GM19351 (cell line): ENCODE measurements around the gene GNAS.

Source experiments
- ATAC-seq: cut with Tn5 transposase; IDR thresholded peaks from one replicate; pipeline ENCODE4 v1.9.1; 2021; ENCODE audit warnings: mild to moderate bottlenecking, moderate library complexity; ENCODE audit not compliant: unreplicated experiment

Gene GNAS

DNA sequence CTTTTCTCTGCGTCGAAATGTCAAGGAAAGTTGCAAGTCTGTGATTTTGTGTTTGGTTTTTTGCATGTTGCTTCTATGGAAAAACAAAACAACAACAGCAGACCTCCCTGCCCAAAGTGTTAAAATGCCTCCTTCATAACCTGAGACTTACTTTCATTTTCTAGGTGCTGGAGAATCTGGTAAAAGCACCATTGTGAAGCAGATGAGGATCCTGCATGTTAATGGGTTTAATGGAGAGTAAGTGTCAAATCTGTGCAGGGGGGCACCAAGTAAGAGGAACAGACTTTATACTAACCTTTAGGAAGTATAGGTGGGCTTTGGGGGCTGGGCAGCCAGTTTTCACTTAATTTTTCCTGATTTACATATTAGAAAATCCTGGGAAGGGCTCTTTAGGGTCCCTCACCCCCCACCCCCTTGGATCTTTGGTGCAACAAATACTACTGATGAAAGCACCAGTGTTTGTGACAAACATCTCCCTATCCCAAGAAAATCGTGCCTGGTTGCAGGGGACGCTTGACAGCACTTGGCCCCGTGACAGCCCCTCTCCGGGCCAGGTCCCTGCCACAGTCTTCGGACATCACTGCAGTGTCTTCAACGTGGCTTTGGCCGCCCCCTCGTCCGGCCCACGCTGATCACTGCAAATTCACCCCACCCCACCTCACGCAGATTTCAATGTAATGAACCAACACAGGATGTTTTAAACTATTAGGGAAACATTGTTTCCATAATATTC lies 43.1 kb downstream of the GNAS start:
- ATAC-seq, result no peak

DNA sequence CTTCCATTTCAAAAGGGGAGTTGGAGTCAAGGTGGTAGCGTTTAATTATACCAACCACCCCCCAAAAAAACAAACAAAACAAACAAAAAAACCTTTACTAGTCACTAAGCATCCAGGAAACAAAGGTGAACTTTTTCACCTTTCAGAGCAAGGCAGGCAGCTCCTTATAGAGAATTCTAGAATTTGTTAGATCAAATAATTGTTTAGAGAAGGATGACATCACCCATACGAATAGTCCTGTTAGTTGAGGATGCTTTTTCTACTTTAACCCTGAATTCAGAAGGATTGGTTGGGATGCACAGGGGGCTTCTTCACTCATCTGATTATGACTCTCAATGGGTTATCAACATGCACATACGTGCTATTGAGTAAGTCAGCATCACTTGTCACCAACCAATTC lies 44.3 kb downstream of the GNAS start:
- no peak for ATAC-seq

DNA sequence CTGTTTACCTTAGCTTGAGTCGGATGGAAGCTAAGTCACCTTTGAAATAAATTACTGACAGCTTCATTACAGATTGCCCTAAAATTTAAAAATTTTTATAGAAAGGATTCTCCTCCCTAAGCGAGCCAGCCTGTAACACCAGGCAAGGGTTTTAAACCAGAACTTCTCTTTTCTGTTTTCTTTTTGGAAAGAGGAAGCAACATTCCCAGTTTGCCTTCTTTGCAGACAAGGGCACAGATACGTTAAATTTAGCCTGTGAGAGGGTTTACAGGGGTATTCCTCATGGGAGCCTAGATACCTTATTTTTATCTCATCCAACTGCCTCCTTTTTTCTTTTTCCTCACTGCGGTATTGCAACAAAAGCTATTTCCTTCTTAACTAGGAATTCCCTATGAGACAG lies 45.0 kb downstream of the GNAS start:
- no peak for ATAC-seq

DNA sequence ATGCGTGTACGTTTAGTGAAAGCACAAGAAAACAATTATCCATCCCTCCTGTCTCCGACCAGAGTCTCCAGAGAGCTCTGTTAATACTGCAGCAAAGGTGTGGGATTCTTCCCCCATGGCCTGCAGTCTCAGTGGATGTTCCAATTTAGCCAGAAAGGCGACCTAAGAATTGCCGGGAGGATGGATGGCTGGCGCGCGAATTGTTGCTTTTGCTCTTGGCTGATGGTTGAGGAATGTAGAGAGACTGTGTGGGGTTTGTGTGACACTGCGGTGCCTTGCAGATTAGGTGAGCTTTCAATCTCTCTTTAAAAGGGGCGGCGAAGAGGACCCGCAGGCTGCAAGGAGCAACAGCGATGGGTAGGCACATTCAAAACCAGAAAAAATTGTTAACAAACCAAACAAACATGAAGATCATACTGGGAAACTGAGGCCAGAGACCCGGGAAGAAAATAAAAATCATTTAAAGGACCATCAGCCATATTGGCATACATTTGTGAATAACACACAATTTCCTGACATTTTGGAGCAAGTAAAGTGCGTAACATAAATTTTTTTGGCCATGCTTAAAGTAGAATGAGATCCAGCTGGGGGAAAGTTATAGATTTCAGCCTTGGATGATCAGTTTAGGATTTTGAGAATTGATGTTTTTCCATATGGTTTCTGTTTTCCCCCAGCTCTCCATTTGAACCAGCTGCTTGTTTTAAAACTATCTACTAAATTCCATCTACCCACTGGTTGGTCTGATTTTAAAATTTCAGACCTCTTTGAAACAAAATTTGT lies 46.3 kb downstream of the GNAS start:
- ATAC-seq, result no peak

DNA sequence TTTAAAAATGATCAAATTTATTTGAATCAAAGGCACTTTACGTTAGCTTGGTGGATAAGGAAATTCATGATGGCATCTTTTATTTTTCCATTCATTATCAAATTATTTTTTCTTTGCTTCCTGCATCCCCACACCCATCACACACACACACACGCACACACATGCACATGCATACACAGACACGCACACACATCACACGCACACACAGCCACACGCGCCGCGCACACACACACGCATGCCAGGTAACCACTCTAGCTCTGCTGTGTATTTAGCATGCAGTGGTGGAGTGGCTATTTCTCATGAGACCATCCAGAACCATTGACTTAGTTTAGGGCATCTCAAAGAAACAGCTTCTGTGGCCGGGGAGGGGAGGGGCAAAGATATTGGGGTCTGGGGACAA lies 47.0 kb downstream of the GNAS start:
- no peak for ATAC-seq

DNA sequence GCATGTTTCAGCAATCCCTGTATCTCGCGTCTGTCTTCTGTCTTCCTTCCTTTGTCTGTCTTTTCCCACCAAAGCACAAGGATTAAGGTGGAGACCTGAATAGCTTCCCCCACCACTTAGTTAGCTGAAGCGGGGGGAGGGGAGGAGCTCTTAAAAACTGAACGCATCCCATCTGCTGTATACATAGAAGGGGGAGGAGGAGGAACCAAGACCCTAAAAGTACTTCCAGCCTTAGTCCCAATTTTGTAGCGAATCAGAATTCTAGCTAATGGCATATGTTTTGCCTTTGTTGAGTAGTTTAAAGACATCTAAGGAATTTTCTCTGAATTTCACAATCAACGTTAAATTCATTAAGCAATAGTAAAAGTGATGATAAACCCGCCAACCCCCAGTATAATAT lies 47.9 kb downstream of the GNAS start:
- no peak for ATAC-seq

DNA sequence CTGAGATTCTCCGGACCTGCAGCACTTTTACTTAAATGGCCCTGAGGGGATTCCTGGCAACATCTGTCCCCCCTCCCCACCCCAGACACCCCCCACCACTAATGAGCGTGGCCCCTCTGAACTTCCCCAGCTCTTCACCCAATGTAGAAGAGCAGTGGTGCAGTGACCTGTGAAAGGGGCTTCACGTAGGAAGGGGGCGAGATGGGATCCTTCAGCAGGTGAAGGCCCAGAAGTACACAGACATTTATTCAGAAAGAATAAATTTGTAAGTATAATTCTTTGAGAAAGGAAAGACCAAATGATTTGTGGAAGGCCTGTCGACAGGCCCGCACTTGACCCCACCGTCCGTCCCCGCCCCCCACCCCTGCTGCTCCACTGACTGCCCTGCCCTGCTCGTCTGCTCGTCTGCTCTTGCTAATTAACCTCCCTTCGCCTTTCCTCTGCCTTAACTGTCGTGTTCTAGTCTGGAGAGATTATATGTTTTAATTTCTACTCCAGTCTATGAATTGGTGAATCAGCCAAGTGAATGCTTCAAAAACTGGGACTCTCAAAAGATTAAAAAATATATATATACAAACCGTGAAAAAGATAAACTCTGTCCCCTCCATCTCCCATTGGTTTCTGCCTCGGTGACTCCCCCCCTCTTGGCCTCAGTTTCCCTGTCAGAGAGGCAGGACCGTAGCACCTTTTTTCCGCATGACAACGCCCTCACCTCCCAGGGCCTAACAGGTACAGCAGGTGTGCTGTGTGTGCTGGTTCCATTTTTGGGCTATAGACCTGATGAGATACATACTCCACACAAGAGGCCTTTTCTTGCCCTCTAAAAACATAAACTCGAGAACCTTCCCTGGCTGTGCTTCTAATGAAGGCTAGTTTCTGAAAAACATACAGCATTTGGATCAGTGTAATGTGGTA lies 49.2 kb downstream of the GNAS start:
- no peak for ATAC-seq

DNA sequence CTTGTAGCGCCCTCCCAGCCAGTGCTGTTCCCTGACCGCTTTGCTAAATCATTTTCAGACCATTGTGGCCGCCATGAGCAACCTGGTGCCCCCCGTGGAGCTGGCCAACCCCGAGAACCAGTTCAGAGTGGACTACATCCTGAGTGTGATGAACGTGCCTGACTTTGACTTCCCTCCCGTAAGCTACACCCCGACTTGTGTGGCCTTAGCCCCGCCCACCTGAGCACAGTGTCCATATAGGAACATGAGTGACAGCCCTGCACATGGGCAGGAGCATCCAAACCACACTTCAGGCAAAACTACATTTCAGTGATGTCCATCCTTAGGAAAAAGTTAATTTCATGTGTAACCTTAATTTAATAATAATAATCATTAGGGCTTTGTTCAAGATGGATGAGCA lies 51.1 kb downstream of the GNAS start:
- ATAC-seq, result no peak

DNA sequence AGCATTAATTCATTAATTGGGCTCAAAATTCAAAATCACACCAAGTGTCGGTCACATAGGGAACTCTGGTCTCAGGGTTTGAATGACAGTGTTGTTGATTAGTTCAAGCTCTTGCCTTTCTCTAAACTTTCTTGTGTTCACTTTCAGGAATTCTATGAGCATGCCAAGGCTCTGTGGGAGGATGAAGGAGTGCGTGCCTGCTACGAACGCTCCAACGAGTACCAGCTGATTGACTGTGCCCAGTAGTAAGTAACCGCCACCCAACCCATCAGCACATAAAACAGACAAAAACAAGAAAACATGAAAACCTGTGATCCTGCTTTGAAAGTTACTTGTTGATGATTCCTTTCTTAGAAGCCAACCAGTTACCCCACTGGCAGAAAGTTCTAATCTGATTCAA lies 52.7 kb downstream of the GNAS start:
- ATAC-seq, result no peak

DNA sequence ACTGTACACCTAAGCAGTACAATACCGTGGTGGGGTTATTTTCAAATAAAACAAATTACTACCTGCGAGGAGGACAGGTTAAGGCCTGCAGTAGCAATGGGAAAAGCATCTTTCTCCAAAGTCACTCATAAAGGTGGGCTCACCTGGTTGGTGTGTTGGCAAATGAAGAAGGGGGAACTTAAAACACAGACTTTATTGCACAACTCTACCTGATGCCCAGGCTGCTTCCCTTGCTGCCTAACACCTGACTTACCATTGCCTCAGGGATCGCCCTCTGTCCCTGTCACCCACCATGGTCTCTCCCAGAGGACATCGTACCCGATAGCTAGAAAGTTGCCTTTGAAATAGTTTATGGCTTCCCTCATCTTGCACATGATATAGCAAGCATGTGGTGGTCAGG lies 53.6 kb downstream of the GNAS start:
- no peak for ATAC-seq

DNA sequence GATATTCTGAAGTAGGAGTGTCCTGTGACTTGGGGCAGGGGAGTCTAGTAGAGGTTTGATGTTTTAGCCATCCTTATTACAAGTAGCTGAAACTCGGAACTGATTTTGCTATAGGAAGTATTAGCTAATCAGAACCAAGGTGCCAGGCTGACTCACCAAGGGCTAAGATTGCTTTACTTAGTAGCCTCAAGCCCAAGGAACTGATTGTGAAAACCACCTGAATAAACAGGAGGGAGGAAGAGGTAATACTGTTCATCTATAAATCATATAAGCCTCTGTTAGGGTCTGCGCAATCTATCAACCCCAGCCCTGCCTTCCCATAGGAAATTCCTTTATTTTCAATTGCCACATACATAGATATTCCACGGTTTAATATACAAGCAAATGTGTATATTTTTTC lies 54.4 kb downstream of the GNAS start:
- no peak for ATAC-seq

DNA sequence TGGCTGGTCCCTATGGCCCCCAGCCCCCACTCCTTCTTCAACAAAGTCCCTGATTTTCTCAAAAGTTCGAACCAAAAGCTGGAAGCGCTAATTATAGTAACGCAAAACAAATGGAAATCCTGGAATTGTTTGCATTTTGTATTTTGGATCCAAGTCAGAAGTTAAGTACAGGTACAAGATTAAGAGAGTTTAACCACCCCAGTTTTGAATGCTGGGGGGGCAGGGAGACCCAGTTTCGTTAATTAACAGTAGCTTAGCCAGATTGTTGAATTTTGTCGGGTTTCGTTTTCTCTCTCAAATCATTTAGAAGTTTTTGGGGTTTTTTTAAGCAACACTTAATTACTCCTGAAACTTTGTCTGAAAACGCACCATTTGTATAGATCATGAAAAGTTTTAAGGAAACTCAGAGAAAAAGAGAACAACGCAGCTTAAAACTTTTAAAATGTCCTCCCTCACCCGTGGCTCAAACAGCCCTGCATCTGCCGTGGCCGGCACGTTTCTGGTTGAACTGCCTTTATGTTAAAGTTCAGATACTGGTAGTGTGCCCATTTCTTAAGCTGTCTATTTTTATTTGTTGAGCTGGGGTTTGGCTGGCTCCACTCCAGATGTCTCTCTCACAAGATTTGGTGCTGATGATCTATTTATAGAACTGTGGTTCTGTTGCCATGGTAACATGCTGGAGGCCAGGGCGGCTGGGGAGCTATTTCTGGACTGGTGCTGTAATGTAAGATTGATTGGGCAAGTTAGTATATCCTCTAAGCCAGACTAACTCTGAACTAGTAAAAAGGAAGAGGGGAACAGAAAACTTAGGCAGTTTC lies 55.0 kb downstream of the GNAS start:
- peak; percentile 91 for ATAC-seq

DNA sequence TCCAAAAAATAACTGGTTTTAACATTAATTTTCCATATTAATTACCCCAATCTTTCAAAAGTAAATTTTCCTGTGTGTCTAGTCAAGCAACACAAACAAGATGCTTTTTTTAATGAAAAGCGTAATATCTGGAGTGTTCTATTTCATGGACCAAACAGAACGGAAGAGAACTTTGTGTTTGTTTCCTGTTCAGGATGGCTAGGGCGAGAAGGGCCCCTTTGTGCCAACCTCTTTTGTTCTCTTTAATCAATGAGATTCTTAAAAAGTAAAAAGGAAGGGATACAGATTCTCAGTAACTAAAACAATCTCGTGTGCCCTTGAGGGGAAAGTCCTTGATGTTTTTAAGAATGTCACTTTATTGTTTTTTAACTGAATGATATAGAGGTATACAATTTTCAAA lies 55.7 kb downstream of the GNAS start:
- ATAC-seq, result no peak

DNA sequence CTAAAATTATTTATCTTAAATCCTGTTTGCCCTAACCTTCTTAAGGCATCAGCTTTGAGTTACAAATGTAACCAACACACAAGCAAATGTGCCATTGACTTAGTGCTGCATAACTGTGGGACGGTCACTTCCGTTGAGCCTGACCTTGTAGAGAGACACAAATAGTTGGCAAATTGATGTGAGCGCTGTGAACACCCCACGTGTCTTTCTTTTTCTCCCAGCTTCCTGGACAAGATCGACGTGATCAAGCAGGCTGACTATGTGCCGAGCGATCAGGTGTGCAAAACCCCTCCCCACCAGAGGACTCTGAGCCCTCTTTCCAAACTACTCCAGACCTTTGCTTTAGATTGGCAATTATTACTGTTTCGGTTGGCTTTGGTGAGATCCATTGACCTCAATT lies 56.4 kb downstream of the GNAS start:
- ATAC-seq, result no peak

DNA sequence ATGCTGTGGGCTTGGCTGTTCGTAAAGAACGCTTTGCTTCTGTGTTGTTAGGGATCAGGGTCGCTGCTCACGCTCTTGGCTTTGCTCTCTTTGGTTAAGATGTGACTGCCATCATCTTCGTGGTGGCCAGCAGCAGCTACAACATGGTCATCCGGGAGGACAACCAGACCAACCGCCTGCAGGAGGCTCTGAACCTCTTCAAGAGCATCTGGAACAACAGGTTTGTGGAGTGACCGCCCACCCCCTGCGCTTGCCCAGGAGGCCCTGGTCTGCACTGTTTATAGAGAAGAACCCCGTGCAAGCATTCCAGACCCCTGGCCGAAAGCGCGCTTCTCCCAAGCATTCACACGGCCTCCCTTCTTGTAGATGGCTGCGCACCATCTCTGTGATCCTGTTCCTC lies 57.1 kb downstream of the GNAS start:
- no peak for ATAC-seq

DNA sequence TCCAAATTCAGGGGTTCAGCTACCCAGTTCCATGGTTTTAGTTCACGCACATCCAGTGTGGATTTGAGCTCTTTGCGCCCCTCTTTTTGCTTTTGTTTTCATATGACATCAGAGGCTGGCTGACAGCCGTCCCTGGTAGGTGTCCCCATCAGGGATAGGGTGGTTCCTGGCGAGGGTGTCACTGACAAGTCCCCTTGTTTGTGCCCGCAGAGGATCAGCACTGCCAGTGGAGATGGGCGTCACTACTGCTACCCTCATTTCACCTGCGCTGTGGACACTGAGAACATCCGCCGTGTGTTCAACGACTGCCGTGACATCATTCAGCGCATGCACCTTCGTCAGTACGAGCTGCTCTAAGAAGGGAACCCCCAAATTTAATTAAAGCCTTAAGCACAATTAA lies 58.0 kb downstream of the GNAS start:
- ATAC-seq, result no peak

DNA sequence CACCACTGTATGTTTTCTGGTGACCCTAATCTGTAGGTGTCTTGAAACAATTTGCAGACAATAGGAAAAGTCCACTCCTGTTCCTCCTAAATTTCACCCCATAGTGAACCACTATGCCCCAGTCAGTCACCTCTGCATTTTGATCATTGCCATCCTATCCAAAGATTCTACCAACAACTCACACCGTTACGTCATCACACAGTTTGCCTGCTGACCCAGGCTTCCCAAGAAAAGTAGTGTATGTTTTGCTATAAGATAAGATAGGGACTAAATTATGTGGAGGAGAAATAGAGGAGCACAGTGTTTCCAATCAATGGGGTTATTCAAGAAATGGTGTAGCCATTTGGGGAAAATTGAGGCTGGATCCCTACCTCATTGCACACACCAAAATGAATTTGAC lies 58.8 kb downstream of the GNAS start:
- no peak for ATAC-seq

DNA sequence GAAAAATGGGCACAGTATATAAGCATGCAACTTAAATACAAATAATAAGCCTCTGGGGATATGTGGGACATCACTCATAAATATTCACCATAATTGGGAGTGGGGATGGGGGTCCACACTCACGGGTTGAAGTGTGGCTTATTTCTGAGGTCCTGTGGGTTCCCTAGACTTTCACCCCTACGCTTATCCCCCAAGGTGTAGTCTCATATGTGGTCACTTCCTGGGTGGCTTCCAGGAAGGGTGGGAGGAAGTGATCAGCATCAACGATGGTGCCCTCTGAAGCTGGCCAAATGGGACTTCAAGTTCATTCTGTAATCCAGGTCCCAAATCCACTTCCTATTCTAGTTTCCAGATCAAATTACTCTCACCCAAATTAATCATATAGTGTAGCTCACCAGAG lies 59.5 kb downstream of the GNAS start:
- ATAC-seq, result no peak

DNA sequence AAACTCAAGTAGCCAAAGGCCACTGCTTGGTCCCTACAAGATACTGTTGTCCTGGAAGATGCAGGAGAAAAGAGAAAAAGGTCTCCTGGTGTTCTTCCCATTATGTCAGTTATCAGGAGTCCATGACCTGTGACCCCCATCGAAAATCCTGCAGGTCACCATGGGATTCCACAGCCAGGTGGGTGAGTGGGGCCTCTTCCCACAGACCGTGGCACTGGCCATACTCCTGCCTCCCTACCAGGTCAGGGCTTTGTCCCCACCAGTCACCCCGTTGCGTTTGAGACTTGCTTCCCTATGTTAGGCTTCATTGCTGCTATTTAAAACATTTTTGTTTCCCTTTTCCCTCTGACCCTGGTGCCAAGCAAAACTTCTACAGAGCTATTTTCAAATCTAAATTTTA lies 60.6 kb downstream of the GNAS start:
- ATAC-seq, result no peak

DNA sequence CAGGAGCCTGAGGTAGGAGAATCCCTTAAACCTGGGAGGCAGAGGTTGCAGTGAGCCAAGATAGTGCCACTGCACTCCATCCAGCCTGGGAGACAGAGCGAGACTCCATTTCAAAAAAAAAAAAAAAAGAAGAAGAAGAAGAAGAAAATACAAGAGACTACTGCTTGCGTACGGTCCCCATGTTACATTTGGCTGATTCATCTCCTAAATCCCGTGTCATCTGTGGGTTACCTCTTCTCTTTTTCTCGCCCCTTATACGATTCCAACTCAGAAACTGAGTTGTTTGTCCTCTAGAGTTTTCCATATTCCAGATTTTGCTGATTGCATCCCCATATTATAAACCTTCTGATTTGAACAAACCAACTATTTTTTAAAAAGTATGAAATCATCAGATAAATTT lies 66.1 kb downstream of the GNAS start:
- no peak for ATAC-seq

DNA sequence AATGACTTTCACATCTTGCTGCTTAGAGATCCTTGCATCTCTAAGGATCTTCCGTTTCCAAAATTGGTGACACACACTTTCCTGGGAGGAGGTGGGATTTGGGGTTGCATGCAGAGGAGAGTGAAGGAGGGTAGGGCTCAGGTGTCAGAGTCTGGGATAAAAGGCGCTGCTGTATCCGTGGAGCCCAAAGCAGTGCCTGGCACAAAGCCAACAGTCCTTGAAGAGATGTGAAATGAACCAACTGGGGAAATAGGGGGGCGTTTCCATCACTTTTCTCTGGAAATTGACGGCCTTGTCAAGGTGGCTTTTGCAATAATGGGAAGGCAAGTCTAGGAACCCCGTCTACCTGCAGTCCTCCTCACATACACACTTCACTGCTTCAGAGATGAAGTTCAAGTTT lies 69.0 kb downstream of the GNAS start:
- no peak for ATAC-seq
